ENCODE measurements around the gene C11orf68. TPM values are rescaled to one million over a fixed set of nuclear protein-coding genes. Genes with fewer than 3 reads are reported as not detected.
A peak's percentile ranks its signal among the peaks of the same experiment; 100 is the strongest.

The C11orf68 gene
- 13.7 and 16.7 TPM in 2 replicates for total RNA-seq (2013; cell fraction: nucleolus; rRNA removed)
- total RNA-seq (2014; rRNA removed) (7.3 and 7.8 TPM in 2 replicates), total RNA-seq (2014; rRNA removed; fragmentation: Illumina TruSeq; extraction: Trizol) (8.6 and 8.8 TPM in 2 replicates), total RNA-seq (2021) (25.4 and 27.7 TPM in 2 replicates), polyA plus RNA-seq (2011; rRNA removed) (7.1 and 17.2 TPM in 2 replicates), polyA plus RNA-seq (2014; fragmentation: Illumina TruSeq; extraction: Trizol) (10.9 and 17.2 TPM in 2 replicates), polyA plus RNA-seq (2014; fragmentation: Nextera tagmentation; extraction: Ambion mirVana) (1 to 10 TPM; 3.0 to 7.0 TPM), polyA plus RNA-seq (2014; rRNA removed) (24.1 and 24.5 TPM in 2 replicates), polyA plus RNA-seq (2016; fragmentation: Nextera tagmentation; extraction: Ambion mirVana) (10 to 100 TPM; 16.2 to 24.4 TPM), polyA minus RNA-seq (2011; rRNA and poly(A)+ RNA removed) (12.4 and 29.6 TPM in 2 replicates), Bru-seq, nascent RNA (percentile 74 among the genes with signal in this experiment), BruChase-seq, experiment 1, labeled RNA remaining after a 6-hour chase (percentile 62 among the genes with signal in this experiment), BruChase-seq, experiment 2, labeled RNA remaining after a 2-hour chase (percentile 76 among the genes with signal in this experiment)
- polyA plus RNA-seq (2011; ENCODE audit: low read depth), result 8.6 TPM
- 39.2 and 40.1 TPM in 2 replicates for polyA plus RNA-seq (2011; cell fraction: cytosol; rRNA removed)
- polyA plus RNA-seq (2011; cell fraction: nucleus; rRNA removed), result 37.0 and 43.2 TPM in 2 replicates
- 24.7 and 28.5 TPM in 2 replicates for polyA plus RNA-seq (2012)
- polyA minus RNA-seq (2011; cell fraction: cytosol; rRNA and poly(A)+ RNA removed), result 15.5 and 16.8 TPM in 2 replicates
- 18.4 and 24.0 TPM in 2 replicates for polyA minus RNA-seq (2011; cell fraction: nucleus; rRNA and poly(A)+ RNA removed)
- long read RNA-seq, experiment 1, partial matches to known transcripts, result 0 of 1 reads
- long read RNA-seq, experiment 1, other reads (novel, unspliced or antisense), result 0 of 1 reads
- long read RNA-seq, experiment 2, partial matches to known transcripts, result 0 of 2 reads
- long read RNA-seq, experiment 2, other reads (novel, unspliced or antisense), result 0 of 2 reads

- BruUV-seq (replicated peaks), result TSS peak; percentile 79
- FAIRE-seq (no peak), DNase-seq (ENCODE audit: low read depth, low spot score) (no peak), ATAC-seq (peak; percentile 65)
- H3K9me3 ChIP-seq (replicated peaks; ENCODE audit: control insufficient read depth, insufficient read depth, low read length), result no peaks in the 10 kb centered on the region
- POLR2A ChIA-PET, result interaction anchor here (0.6 to 2.5 kb wide), 8 partner anchors 17 to 352 kb away, joined by 3 to 17 read pairs (median 6); partner anchors contain the start of genes CCDC85B, FIBP and FOSL1
- H3K4me3 ChIP-seq, result peak within 1 kb of the TSS; percentile 82
- H3K36me3 ChIP-seq (ENCODE audit: control insufficient read depth in 2 of 2, insufficient read depth in 2 of 2, low read length in 1 of 2), result peaks cover 0 to 2% of the 10 kb centered on the region in 2 experiments; a peak in 3 of 4 replicates
- intact Hi-C loops (cut with micrococcal nuclease; ENCODE audit: unreplicated experiment), result loop anchor here (2.0 kb wide), 1 partner anchor 42 kb away; the partner anchor contains the start of gene SART1
- H3K27ac ChIP-seq (ENCODE audit: control insufficient read depth, insufficient read depth), result peak within 1 kb of the TSS; percentile 91
- SMC1A ChIA-PET (ENCODE audit: uncharacterized antibody, unreplicated experiment), result interaction anchor here (0.7 to 1.7 kb wide), 3 partner anchors 20 to 29 kb away, joined by 3 to 6 read pairs (median 5); no protein-coding TSS in a partner anchor
- RAD21 ChIA-PET (ENCODE audit: unreplicated experiment), result interaction anchor here (1.0 to 1.1 kb wide), 3 partner anchors 25 to 58 kb away, joined by 3 to 4 read pairs (median 4); partner anchors contain the start of genes CCDC85B and MUS81
- peaks cover 34% of the 10 kb centered on the region for H3K79me2 ChIP-seq (ENCODE audit: control insufficient read depth, insufficient read depth, low read length)
- H3K9ac ChIP-seq (ENCODE audit: control insufficient read depth, insufficient read depth, low read length), result peak within 1 kb of the TSS; percentile 99
- 2% methylated on average over 56 of the region's 77 CpGs for WGBS (ENCODE audit: insufficient coverage, insufficient replicate concordance, low lambda C conversion rate, missing lambda C conversion rate)
- H3K4me2 ChIP-seq (ENCODE audit: control insufficient read depth, insufficient read depth), result peak within 1 kb of the TSS; percentile 95
- in situ Hi-C loops (cut with MboI), result no loop called here
- no peaks in the 10 kb centered on the region for H3K27me3 ChIP-seq (replicated peaks in 1 of 2; ENCODE audit: control insufficient read depth in 2 of 2, insufficient read depth in 2 of 2, low read length in 1 of 2)
- peaks cover 22% of the 10 kb centered on the region for H3K4me1 ChIP-seq (ENCODE audit: control insufficient read depth, insufficient read depth, low read length)
- CTCF ChIA-PET, result interaction anchor here (0.7 to 2.1 kb wide), 9 partner anchors 12 to 207 kb away, joined by 3 to 9 read pairs (median 4); partner anchors contain the start of genes CCDC85B and KAT5
- no peaks in the 10 kb centered on the region for H4K20me1 ChIP-seq (ENCODE audit: control insufficient read depth, insufficient read depth)
- H2AFZ ChIP-seq (ENCODE audit: control insufficient read depth, low read depth, low read length), result peak within 1 kb of the TSS; percentile 77
- TF ChIP-seq CREB1 (IDR thresholded peaks at IDR 0.05; ENCODE audit: low read depth) (no peak), ZSCAN29 (IDR thresholded peaks at IDR 0.05) (peak; percentile 56; the same call in 1 of the 2 replicates), ATF2 (IDR thresholded peaks at IDR 0.05; ENCODE audit: low read length) (no peak), ETV6 (conservative IDR thresholded peaks at IDR 0.05 in 1 of 2, IDR thresholded peaks at IDR 0.05 in 1 of 2; ENCODE audit: borderline replicate concordance in 1 of 2, low read depth in 1 of 2) (no peak), SMAD1 (IDR thresholded peaks at IDR 0.05; ENCODE audit: low read depth, partially characterized antibody) (no peak), RFX5 (IDR thresholded peaks at IDR 0.05; ENCODE audit: low read depth, low read length) (no peak), BMI1 (IDR thresholded peaks at IDR 0.05; ENCODE audit: borderline replicate concordance) (no peak), MTA3 (IDR thresholded peaks at IDR 0.05; ENCODE audit: borderline replicate concordance, low read length) (no peak), SMC3 (IDR thresholded peaks at IDR 0.05; ENCODE audit: borderline replicate concordance, low read length) (no peak), ZNF24 (IDR thresholded peaks at IDR 0.05) (no peak), POU2F2 (IDR thresholded peaks at IDR 0.05; ENCODE audit: borderline replicate concordance, low read depth, low read length) (no peak), FOS (IDR thresholded peaks at IDR 0.05; ENCODE audit: borderline replicate concordance, extremely low read depth, insufficient read length) (no peak), E2F8 (IDR thresholded peaks at IDR 0.05; ENCODE audit: low read depth, partially characterized antibody) (no peak), CBX3 (IDR thresholded peaks at IDR 0.05; ENCODE audit: borderline replicate concordance, low read depth) (no peak)
Observed at GRCh38 chr11:65918211-65919140, at the start of gene C11orf68. Gene C11orf68 (minus strand): TSS chr11:65919062. CDS start chr11:65919031, 31 bp downstream.

Measured in GM12878 (cell line).